Left lung (tissue), 10 donors: ENCODE results near the gene MYCBP. TPM values are rescaled to one million over a fixed set of nuclear protein-coding genes. Genes with fewer than 3 reads are reported as not detected.

ENCODE experiments used
- ATAC-seq: fragments of 200-7000 bp; cut with Tn5 transposase; one replicate; pipeline ENCODE4 v1.9.1; 2020; ENCODE audit warnings: moderate library complexity
- DNase-seq, 4 donors: peaks; one replicate each; pipeline ENCODE4 v3.0.0-alpha.2; 2013 to 2020
- H3K27ac ChIP-seq, 2 donors: fragments of 200-600 bp; sonication (generic) in 1 of 2; one replicate each; pipeline versions ENCODE4 v1.5.0 to v1.8.0; 2020 to 2021
- H3K27me3 ChIP-seq, 2 donors: fragments of 200-600 bp; sonication (generic) in 1 of 2; one replicate each; pipeline versions ENCODE4 v1.5.0 to v1.8.0; 2020 to 2021
- H3K36me3 ChIP-seq, 2 donors: fragments of 200-600 bp; sonication (generic) in 1 of 2; one replicate each; pipeline versions ENCODE4 v1.5.0 to v1.8.0; 2020 to 2021
- H3K4me1 ChIP-seq, 2 donors: fragments of 200-600 bp; one replicate each; pipeline ENCODE4 v1.8.0; 2021
- H3K4me3 ChIP-seq, 2 donors: fragments of 200-600 bp; sonication (generic) in 1 of 2; one replicate each; pipeline versions ENCODE4 v1.5.0 to v1.8.0; 2020 to 2021; ENCODE audit warnings: mild to moderate bottlenecking in 1 of 2
- H3K9me3 ChIP-seq, 2 donors: fragments of 200-600 bp; sonication (generic) in 1 of 2; one replicate each; pipeline versions ENCODE4 v1.5.0 to v1.8.0; 2020 to 2021
- intact Hi-C, 2 donors: fragments of 100-400 bp; cut with DNase I; formaldehyde crosslinking; loops; one replicate each; pipeline versions ENCODE4 v1.11.2 to v1.14.2; 2022
- polyA plus RNA-seq, 6 donors: library from polyadenylated mRNA; unstranded; fragments of 120-200 nt; gene quantifications; one replicate each; pipeline ENCODE4 v1.2.1, GENCODE V29; 2013; ENCODE audit not compliant: insufficient read length in 6 of 6
- total RNA-seq, 2 donors: library from RNA; stranded (reverse); fragmentation: NEBNext Ultra II Directional; extraction: Animal tissue kit (Norgen Biotek cat#: 25700); gene quantifications; one replicate each; pipeline ENCODE4 v1.2.1, GENCODE V29; 2021
- TF ChIP-seq, protein P1 (sequence below), 2 donors: fragments of 200-600 bp; sonication (generic) in 1 of 2; IDR thresholded peaks; one replicate each; pipeline versions ENCODE4 v1.5.0 to v1.8.0; 2021; ENCODE audit warnings: antibody characterized with exemption in 2 of 2
- donor health status: DM: no; HTN: yes; CAD: no.
- donor health status: DM: no; HTN: no; CAD: no.

Gene MYCBP
- total and polyA plus RNA-seq, 8 donors, result 16.1 to 29.7 (median 22.5) TPM

DNA sequence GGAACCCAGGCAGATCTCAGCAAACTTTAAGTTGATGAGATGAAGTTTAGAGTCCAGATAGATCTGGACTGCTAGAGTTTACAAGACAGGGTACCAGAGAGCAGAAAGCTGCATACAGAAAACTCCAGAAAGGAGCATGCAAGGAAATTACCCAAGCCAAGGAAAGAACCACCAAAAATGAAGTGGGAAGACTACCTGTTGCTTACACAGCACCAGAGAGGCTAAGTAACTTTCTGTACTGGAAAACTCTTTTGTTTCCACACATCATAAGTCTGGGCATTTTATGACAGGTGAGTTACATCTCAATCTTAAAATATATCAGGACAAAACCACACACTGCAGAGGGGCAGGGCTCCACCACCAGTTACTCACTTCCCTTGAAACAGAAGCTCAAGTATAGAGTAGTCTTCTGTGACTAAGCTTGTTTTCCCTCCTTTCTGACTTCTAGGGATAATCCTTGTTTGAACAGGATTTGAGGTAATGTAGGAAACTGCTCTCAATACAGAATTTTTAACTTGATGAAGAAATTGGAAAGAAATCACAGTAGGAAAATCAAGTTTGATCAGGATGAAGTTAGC, 25.6 kb upstream of the MYCBP start:
- no peaks in the 10 kb centered on the region for H3K9me3 ChIP-seq
- ATAC-seq (no peak), DNase-seq (no peak)
- intact Hi-C loops, result no loop called here
- no peaks in the 10 kb centered on the region for H3K4me1 ChIP-seq
- H3K4me3 ChIP-seq, result no peak overlapping the region
- no peaks in the 10 kb centered on the region for H3K36me3 ChIP-seq
- no peak overlapping the region for H3K27ac ChIP-seq
- TF ChIP-seq, protein P1, sequence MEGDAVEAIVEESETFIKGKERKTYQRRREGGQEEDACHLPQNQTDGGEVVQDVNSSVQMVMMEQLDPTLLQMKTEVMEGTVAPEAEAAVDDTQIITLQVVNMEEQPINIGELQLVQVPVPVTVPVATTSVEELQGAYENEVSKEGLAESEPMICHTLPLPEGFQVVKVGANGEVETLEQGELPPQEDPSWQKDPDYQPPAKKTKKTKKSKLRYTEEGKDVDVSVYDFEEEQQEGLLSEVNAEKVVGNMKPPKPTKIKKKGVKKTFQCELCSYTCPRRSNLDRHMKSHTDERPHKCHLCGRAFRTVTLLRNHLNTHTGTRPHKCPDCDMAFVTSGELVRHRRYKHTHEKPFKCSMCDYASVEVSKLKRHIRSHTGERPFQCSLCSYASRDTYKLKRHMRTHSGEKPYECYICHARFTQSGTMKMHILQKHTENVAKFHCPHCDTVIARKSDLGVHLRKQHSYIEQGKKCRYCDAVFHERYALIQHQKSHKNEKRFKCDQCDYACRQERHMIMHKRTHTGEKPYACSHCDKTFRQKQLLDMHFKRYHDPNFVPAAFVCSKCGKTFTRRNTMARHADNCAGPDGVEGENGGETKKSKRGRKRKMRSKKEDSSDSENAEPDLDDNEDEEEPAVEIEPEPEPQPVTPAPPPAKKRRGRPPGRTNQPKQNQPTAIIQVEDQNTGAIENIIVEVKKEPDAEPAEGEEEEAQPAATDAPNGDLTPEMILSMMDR (IDR thresholded peaks at IDR 0.05), result no peak
- no peaks in the 10 kb centered on the region for H3K27me3 ChIP-seq

DNA sequence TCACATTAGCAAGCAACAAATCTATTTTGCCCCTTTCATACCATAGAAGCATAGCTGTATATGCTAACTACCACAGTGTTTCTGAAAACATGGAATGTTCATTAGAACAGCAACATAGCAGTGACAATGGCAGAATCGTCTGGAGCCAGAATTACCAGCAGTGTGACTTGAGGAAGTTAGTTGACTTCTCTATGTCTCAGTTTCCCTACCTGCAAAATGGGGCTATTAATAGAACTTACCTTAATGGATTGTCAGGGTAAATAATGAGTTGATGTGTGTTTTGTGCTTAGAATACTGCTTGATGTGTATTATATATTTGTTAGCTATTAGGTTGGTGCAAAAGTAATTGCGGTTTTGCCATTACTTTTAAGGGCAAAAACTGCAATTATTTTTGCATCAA, 23.0 kb upstream of the MYCBP start:
- intact Hi-C loops, result no loop called here
- ATAC-seq, result no peak
- TF ChIP-seq, protein P1 (IDR thresholded peaks at IDR 0.05), result no peak

DNA sequence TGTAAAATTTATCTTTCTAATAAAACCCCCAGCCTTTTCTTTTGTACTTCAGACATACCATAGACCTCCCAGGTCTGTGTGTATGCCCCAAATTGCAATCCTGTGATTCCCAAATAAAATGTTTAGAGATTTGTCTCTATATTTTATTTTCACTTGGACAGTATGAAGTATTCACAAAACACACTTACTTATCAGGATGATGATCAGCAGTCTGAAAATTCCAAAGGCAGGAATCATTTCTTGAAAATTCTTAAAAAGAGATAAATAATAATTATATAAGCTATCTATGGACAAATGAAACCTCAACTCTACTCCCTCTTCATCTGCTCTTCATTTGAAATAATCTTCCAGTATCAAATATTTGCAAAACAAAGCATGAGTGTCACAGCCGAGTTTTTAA, 19.8 kb upstream of the MYCBP start:
- no peaks in the 10 kb centered on the region for H3K4me1 ChIP-seq
- TF ChIP-seq, protein P1 (IDR thresholded peaks at IDR 0.05), result no peak
- no peaks in the 10 kb centered on the region for H3K9me3 ChIP-seq
- no peaks in the 10 kb centered on the region for H3K27me3 ChIP-seq
- H3K4me3 ChIP-seq, result no peak overlapping the region
- no peaks in the 10 kb centered on the region for H3K36me3 ChIP-seq
- intact Hi-C loops, result no loop called here
- H3K27ac ChIP-seq, result no peak overlapping the region
- ATAC-seq (no peak), DNase-seq (no peak)

More for the DNA sequence above, 23.0 kb upstream of the MYCBP start:
- no peaks in the 10 kb centered on the region for H3K4me1 ChIP-seq
- no peak for DNase-seq
- H3K9me3 ChIP-seq, result no peaks in the 10 kb centered on the region
- no peaks in the 10 kb centered on the region for H3K27me3 ChIP-seq
- no peak overlapping the region for H3K4me3 ChIP-seq
- H3K36me3 ChIP-seq, result no peaks in the 10 kb centered on the region
- H3K27ac ChIP-seq, result no peak overlapping the region

DNA sequence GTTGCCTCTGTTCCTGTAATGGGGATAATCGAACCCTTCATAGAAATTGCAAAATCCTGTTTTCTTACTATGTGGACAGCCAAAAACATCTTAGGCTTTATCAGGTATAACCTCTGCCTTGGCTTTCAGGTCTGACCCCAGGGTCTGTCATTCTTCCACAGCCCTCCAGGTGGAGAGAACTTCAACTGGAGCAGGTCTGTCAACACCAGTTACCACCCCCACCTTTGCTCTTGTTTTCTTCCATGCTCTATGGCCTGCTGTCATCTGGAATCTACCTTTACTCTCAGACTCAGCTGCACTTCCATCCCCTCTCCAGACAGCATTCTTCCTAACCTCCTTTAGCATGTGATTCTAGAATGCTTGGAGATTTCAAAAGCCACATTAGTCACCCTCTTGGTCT, 18.6 kb upstream of the MYCBP start:
- TF ChIP-seq, protein P1 (IDR thresholded peaks at IDR 0.05), result no peak
- no peak for ATAC-seq
- Histone ChIP-seq H3K36me3 (no peaks in the 10 kb centered on the region), H3K4me1 (no peaks in the 10 kb centered on the region), H3K9me3 (no peaks in the 10 kb centered on the region), H3K27me3 (no peaks in the 10 kb centered on the region), H3K4me3 (no peak overlapping the region), H3K27ac (no peak overlapping the region)
- intact Hi-C loops, result no loop called here
- no peak for DNase-seq

DNA sequence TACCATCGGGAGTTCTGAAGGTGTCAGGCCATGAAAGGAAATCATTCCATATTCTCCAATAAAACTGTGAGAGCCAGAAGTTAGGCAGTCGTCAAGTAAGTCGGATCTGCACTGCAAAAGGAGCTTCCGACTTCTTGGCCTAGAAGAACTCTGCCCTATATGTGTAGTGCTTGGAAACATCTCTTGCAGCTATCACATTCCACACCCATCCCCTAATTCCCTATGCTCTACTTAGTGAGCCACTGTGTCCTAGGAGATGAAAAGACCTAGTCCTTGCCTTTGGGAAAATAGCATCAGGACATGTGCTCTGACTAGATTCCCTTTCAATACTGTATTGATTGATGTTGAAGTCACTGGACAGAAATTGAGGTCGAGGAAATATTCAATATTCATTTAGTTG, 16.4 kb upstream of the MYCBP start:
- intact Hi-C loops, result no loop called here
- Histone ChIP-seq H3K4me1 (no peaks in the 10 kb centered on the region), H3K4me3 (no peak overlapping the region), H3K27ac (no peak overlapping the region), H3K36me3 (no peaks in the 10 kb centered on the region), H3K9me3 (no peaks in the 10 kb centered on the region), H3K27me3 (no peaks in the 10 kb centered on the region)
- DNase-seq (no peak), ATAC-seq (no peak)
- TF ChIP-seq, protein P1 (IDR thresholded peaks at IDR 0.05), result no peak
